Astrocyte (in vitro differentiated cells and primary cell): ENCODE data around the gene ICA1. TPM values are rescaled to one million over a fixed set of nuclear protein-coding genes. Genes with fewer than 3 reads are reported as not detected.

ENCODE experiments used
- DNase-seq: peaks from one replicate; pipeline ENCODE4 v3.0.0-alpha.2; 2010; ENCODE audit warnings: low read depth
- FAIRE-seq: peaks from 2 replicates; lab custom pipeline; 2011; peaks lifted over from hg19 to GRCh38; lab: Jason Lieb, UNC
- H2AFZ ChIP-seq: 2 replicates; pipeline ENCODE4 v1.6.0; 2012; ENCODE audit warnings: low read depth, low read length, inconsistent platforms
- H3K27ac ChIP-seq: 2 replicates; pipeline ENCODE4 v1.5.1; 2011; ENCODE audit warnings: low read depth, low read length, inconsistent platforms
- H3K27me3 ChIP-seq: 2 replicates; pipeline ENCODE4 v1.6.0; 2011; ENCODE audit warnings: low read length, inconsistent platforms; ENCODE audit not compliant: insufficient read depth
- H3K36me3 ChIP-seq: 2 replicates; pipeline ENCODE4 v1.5.1; 2011; ENCODE audit warnings: low read length, inconsistent platforms; ENCODE audit not compliant: insufficient read depth
- H3K4me1 ChIP-seq: 2 replicates; pipeline ENCODE4 v1.5.1; 2011; ENCODE audit warnings: low read length, inconsistent platforms; ENCODE audit not compliant: insufficient read depth
- H3K4me2 ChIP-seq: 2 replicates; pipeline ENCODE4 v1.6.0; 2012; ENCODE audit warnings: low read length, inconsistent platforms
- H3K4me3 ChIP-seq: 2 replicates; pipeline ENCODE4 v1.5.1; 2011; ENCODE audit warnings: low read depth, mild to moderate bottlenecking, low read length, inconsistent platforms; ENCODE audit not compliant: insufficient read depth
- H3K79me2 ChIP-seq: 2 replicates; pipeline ENCODE4 v1.6.0; 2012; ENCODE audit warnings: mild to moderate bottlenecking, low read length, inconsistent platforms; ENCODE audit not compliant: insufficient read depth
- H3K9ac ChIP-seq: 2 replicates; pipeline ENCODE4 v1.6.0; 2012; ENCODE audit warnings: mild to moderate bottlenecking, low read length, inconsistent platforms
- H3K9me3 ChIP-seq: 2 replicates; pipeline ENCODE4 v1.5.1; 2012; ENCODE audit warnings: low read depth, mild to moderate bottlenecking, low read length, inconsistent platforms; ENCODE audit not compliant: insufficient read depth
- H4K20me1 ChIP-seq: 2 replicates; pipeline ENCODE4 v1.6.0; 2012; ENCODE audit warnings: low read length, inconsistent platforms; ENCODE audit not compliant: insufficient read depth
- H3K27ac Mint-ChIP-seq: one replicate; pipeline ENCODE4 v1.8.0; 2021; ENCODE audit warnings: mild to moderate bottlenecking, mixed read lengths; ENCODE audit not compliant: unreplicated experiment
- H3K27me3 Mint-ChIP-seq: one replicate; pipeline ENCODE4 v1.8.0; 2021; ENCODE audit warnings: low read depth, mixed read lengths; ENCODE audit not compliant: unreplicated experiment
- H3K36me3 Mint-ChIP-seq: one replicate; pipeline ENCODE4 v1.8.0; 2021; ENCODE audit warnings: low read depth, mixed read lengths; ENCODE audit not compliant: unreplicated experiment
- H3K4me1 Mint-ChIP-seq: one replicate; pipeline ENCODE4 v1.8.0; 2021; ENCODE audit warnings: low read depth, mixed read lengths; ENCODE audit not compliant: unreplicated experiment
- H3K4me3 Mint-ChIP-seq: one replicate; pipeline ENCODE4 v1.8.0; 2021; ENCODE audit warnings: mild to moderate bottlenecking, moderate library complexity, mixed read lengths; ENCODE audit not compliant: unreplicated experiment
- H3K9me3 Mint-ChIP-seq: one replicate; pipeline ENCODE4 v1.8.0; 2021; ENCODE audit warnings: mild to moderate bottlenecking, mixed read lengths; ENCODE audit not compliant: unreplicated experiment
- CTCF ChIP-seq: IDR thresholded peaks from 2 replicates; pipeline ENCODE4 v1.5.1; 2011; ENCODE audit warnings: low read depth, mild to moderate bottlenecking, inconsistent platforms, low read length, moderate library complexity; ENCODE audit not compliant: insufficient read depth
- EZH2 ChIP-seq: IDR thresholded peaks from 2 replicates; pipeline ENCODE4 v1.6.1; 2012; ENCODE audit warnings: mild to moderate bottlenecking, low read length, inconsistent platforms; ENCODE audit not compliant: insufficient read depth
- total RNA-seq: library from RNA; stranded (reverse); gene quantifications from 2 replicates; pipeline ENCODE4 v1.2.1, GENCODE V29; 2021

ICA1 gene
- total RNA-seq, 1 donor from 2014 or later = 8.0 TPM

GRCh38 chr7:8128449-8129317 lies 133.3 kb downstream of the ICA1 start:
- H3K36me3 Mint-ChIP-seq = no peaks in the 10 kb centered on the region
- Histone ChIP-seq H3K4me2 (no peak overlapping the region), H3K4me3 (no peak overlapping the region), H3K4me1 (no peaks in the 10 kb centered on the region), H2AFZ (no peak overlapping the region), H3K9me3 (no peaks in the 10 kb centered on the region), H4K20me1 (no peaks in the 10 kb centered on the region), H3K27me3 (no peaks in the 10 kb centered on the region), H3K9ac (no peak overlapping the region), H3K27ac (no peak overlapping the region), H3K79me2 (no peaks in the 10 kb centered on the region), H3K36me3 (no peaks in the 10 kb centered on the region)
- H3K4me1 Mint-ChIP-seq = peaks cover 5% of the 10 kb centered on the region
- FAIRE-seq = no peak
- peaks cover 6% of the 10 kb centered on the region for H3K9me3 Mint-ChIP-seq
- H3K27ac Mint-ChIP-seq = no peak overlapping the region
- no peak overlapping the region for H3K4me3 Mint-ChIP-seq
- TF ChIP-seq EZH2 (no peak), CTCF (no peak)
- no peaks in the 10 kb centered on the region for H3K27me3 Mint-ChIP-seq
- no peak for DNase-seq

DNA sequence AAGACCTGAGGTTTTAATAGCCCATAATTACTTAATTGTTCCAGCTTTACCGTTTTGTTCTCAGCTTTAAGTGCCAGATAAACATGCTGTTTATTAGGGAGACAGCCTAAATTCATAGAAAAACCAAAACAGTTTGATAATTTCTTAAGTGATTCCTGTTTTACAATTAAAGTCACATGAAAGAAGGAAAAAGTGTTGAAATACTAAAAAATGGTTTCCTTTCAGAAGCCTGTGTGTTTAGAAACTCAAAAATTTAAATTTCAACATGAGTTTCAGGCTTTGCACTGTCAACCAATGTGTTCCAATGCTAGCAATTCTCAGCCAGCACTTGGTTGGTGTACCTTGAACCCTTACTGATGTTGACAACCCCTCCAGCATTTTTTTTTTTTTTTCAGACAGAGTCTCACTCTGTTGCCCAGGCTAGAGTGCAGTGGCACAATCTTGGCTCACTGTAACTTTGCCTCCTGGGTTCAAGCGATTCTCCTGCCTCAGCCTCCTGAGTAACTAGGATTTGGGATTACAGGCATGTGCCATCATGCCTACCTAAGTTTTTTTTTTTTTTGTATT lies 135.3 kb downstream of the ICA1 start:
- Mint-ChIP-seq H3K36me3 (no peaks in the 10 kb centered on the region), H3K9me3 (peaks cover 6% of the 10 kb centered on the region), H3K4me3 (no peak overlapping the region), H3K4me1 (no peaks in the 10 kb centered on the region), H3K27ac (no peak overlapping the region), H3K27me3 (peaks cover 4% of the 10 kb centered on the region)
- Histone ChIP-seq H2AFZ (no peak overlapping the region), H3K27ac (no peak overlapping the region), H3K36me3 (no peaks in the 10 kb centered on the region), H3K27me3 (no peaks in the 10 kb centered on the region), H3K4me3 (no peak overlapping the region), H3K9ac (no peak overlapping the region), H3K79me2 (no peaks in the 10 kb centered on the region), H3K4me2 (no peak overlapping the region), H3K9me3 (no peaks in the 10 kb centered on the region), H3K4me1 (no peaks in the 10 kb centered on the region), H4K20me1 (no peaks in the 10 kb centered on the region)
- FAIRE-seq (no peak), DNase-seq (no peak)
- TF ChIP-seq CTCF (no peak), EZH2 (no peak)
